ENCODE measurements around the gene ENOPH1.
"Not testable (repeated sequence)": the region's sequence is repeated elsewhere in the genome, so short reads cannot be mapped to it uniquely, and the experiment has no call there.

ENOPH1 gene

GRCh38 chr4:82473621-82474164 is 43.3 kb downstream of the ENOPH1 start:
- no peak for DNase-seq

- not testable (repeated sequence) for DNase-seq
These were observed 45.5 kb downstream of the ENOPH1 start for GRCh38 chr4:82475931-82476330.

- not testable (repeated sequence) for DNase-seq
These were observed 47.1 kb downstream of the ENOPH1 start for GRCh38 chr4:82477469-82477868.

GRCh38 chr4:82479562-82479961 is 49.2 kb downstream of the ENOPH1 start:
- no peak for DNase-seq

- no peak for DNase-seq
These were observed 50.5 kb downstream of the ENOPH1 start for GRCh38 chr4:82480771-82481505.

GRCh38 chr4:82481506-82481840 is 51.1 kb downstream of the ENOPH1 start:
- DNase-seq: no peak

- DNase-seq: no peak
These were observed 52.0 kb downstream of the ENOPH1 start for GRCh38 chr4:82482387-82482786.

- DNase-seq: no peak
These were observed 54.8 kb downstream of the ENOPH1 start for GRCh38 chr4:82484996-82485783.

GRCh38 chr4:82489076-82489475 is 58.7 kb downstream of the ENOPH1 start:
- no peak for DNase-seq

- DNase-seq: no peak
These were observed 59.6 kb downstream of the ENOPH1 start for GRCh38 chr4:82489987-82490386.

- DNase-seq: no peak
These were observed 61.0 kb downstream of the ENOPH1 start for GRCh38 chr4:82491251-82491960.

- DNase-seq: no peak
These were observed 63.5 kb downstream of the ENOPH1 start for GRCh38 chr4:82493721-82494425.

GRCh38 chr4:82495666-82496065 is 65.3 kb downstream of the ENOPH1 start:
- DNase-seq: no peak

- DNase-seq: no peak
These were observed 66.0 kb downstream of the ENOPH1 start for GRCh38 chr4:82496349-82496748.

- DNase-seq: no peak
These were observed 69.5 kb downstream of the ENOPH1 start for GRCh38 chr4:82499738-82500434.

- no peak for DNase-seq
These were observed 70.2 kb downstream of the ENOPH1 start for GRCh38 chr4:82500435-82501153.

- no peak for DNase-seq
These were observed 70.7 kb downstream of the ENOPH1 start for GRCh38 chr4:82501154-82501442.

GRCh38 chr4:82508011-82508410 is 77.6 kb downstream of the ENOPH1 start:
- no peak for DNase-seq

- DNase-seq: no peak
These were observed 78.5 kb downstream of the ENOPH1 start for GRCh38 chr4:82508806-82509428.

GRCh38 chr4:82510216-82510615 is 79.8 kb downstream of the ENOPH1 start:
- DNase-seq: no peak
